Thoracic aorta (tissue), 2 donors: ENCODE measurements around the gene USP43. TPM values are rescaled to one million over a fixed set of nuclear protein-coding genes. Genes with fewer than 3 reads are reported as not detected.
"Not testable (repeated sequence)": the region's sequence is repeated elsewhere in the genome, so short reads cannot be mapped to it uniquely, and the experiment has no call there.

Experiments used
- ATAC-seq: fragments of 150-250 bp; one replicate; pipeline ENCODE4 v1.8.0; 2017; ENCODE audit warnings: low read depth; ENCODE audit not compliant: insufficient number of reproducible peaks, low FRiP score
- DNase-seq: peaks from one replicate; pipeline ENCODE4 v3.0.0-alpha.2; 2020; ENCODE audit warnings: low spot score
- H3K27ac ChIP-seq, 2 donors: fragments of 200-600 bp; sonication (generic); 1 replicate in 1 of 2; 2 replicates in 1 of 2; pipeline ENCODE4 v1.5.1; 2016; ENCODE audit warnings: mild to moderate bottlenecking in 2 of 2, moderate library complexity in 2 of 2
- H3K27me3 ChIP-seq: fragments of 200-600 bp; sonication (generic); replicated peaks from 2 replicates; pipeline ENCODE4 v1.6.0; 2016; ENCODE audit warnings: mild to moderate bottlenecking; ENCODE audit not compliant: insufficient read depth
- H3K36me3 ChIP-seq: fragments of 200-600 bp; sonication (generic); one replicate; pipeline ENCODE4 v1.5.1; 2016
- H3K4me1 ChIP-seq, 2 donors: fragments of 200-600 bp; sonication (generic); 1 replicate in 1 of 2; 2 replicates in 1 of 2; pipeline versions ENCODE4 v1.5.1 to v1.6.0; 2016; ENCODE audit warnings: low read depth in 2 of 2, mild to moderate bottlenecking in 1 of 2; ENCODE audit not compliant: control insufficient read depth in 1 of 2
- H3K4me3 ChIP-seq: fragments of 200-600 bp; sonication (generic); 2 replicates; pipeline ENCODE4 v1.5.1; 2016; ENCODE audit warnings: mild to moderate bottlenecking
- H3K9me3 ChIP-seq: fragments of 200-600 bp; sonication (generic); 2 replicates; pipeline ENCODE4 v1.5.1; 2016
- total RNA-seq, 2 donors: library from RNA; depleted of rRNA; stranded (reverse); fragments of >200 nt; gene quantifications; one replicate each; pipeline versions ENCODE4 v1.1.0 to v1.2.3, GENCODE V29; 2016
- TF ChIP-seq, protein P1 (sequence below): fragments of 200-600 bp; sonication (generic); IDR thresholded peaks from one replicate; pipeline ENCODE4 v1.5.1; 2019; ENCODE audit warnings: antibody characterized with exemption

Gene USP43
- total RNA-seq, 2 donors from 2014 or later, result 0.21 TPM; not detected in 1

GRCh38 chr17:9632741-9633140 lies 12.6 kb upstream of the USP43 start:
- Histone ChIP-seq H3K9me3 (no peaks in the 10 kb centered on the region), H3K27me3 (no peaks in the 10 kb centered on the region), H3K36me3 (no peaks in the 10 kb centered on the region), H3K27ac (no peak overlapping the region), H3K4me1 (no peaks in the 10 kb centered on the region), H3K4me3 (no peak overlapping the region)
- DNase-seq (no peak), ATAC-seq (no peak)
- TF ChIP-seq, protein P1, sequence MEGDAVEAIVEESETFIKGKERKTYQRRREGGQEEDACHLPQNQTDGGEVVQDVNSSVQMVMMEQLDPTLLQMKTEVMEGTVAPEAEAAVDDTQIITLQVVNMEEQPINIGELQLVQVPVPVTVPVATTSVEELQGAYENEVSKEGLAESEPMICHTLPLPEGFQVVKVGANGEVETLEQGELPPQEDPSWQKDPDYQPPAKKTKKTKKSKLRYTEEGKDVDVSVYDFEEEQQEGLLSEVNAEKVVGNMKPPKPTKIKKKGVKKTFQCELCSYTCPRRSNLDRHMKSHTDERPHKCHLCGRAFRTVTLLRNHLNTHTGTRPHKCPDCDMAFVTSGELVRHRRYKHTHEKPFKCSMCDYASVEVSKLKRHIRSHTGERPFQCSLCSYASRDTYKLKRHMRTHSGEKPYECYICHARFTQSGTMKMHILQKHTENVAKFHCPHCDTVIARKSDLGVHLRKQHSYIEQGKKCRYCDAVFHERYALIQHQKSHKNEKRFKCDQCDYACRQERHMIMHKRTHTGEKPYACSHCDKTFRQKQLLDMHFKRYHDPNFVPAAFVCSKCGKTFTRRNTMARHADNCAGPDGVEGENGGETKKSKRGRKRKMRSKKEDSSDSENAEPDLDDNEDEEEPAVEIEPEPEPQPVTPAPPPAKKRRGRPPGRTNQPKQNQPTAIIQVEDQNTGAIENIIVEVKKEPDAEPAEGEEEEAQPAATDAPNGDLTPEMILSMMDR, result no peak

DNA sequence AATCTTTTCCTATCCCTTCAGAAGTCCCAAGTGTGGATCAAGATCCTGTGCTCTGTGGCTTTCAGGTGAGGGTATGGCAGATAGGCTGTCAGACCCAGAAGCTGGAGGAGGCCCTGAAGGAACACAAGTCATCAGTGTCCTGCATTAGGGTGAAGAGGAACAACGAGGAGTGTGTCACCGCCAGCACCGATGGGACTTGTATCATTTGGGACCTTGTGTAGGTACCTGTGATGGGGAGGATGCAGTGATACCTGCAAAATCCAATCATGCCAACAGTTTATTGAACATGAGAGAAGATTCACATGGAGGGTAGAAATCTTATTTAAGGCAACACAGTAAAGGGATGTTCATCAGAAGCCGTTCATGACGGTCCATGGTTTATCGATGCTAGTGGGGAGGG lies 10.0 kb upstream of the USP43 start:
- ATAC-seq, result no peak
- Histone ChIP-seq H3K4me1 (no peaks in the 10 kb centered on the region), H3K27me3 (no peaks in the 10 kb centered on the region), H3K27ac (no peak overlapping the region), H3K9me3 (no peaks in the 10 kb centered on the region), H3K4me3 (no peak overlapping the region), H3K36me3 (no peaks in the 10 kb centered on the region)
- TF ChIP-seq, protein P1, result no peak
- DNase-seq, result no peak

DNA sequence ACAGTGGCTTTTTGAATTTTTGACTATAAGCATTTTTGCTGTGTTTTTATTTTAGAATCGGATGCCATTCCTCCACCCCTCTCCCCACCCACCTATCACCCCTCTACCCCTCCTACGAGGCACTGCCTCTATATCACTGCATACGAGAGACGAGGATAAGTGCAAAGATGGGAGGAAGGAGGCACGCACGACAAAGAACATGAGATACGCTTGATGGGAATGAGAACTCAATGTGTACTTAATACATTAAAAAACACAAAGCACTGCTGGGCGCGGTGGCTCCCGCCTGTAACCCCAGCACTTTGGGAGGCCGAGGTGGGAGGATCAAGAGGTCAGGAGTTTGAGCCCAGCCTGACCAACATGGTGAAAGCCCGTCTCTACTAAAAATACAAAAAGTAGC lies 8.8 kb upstream of the USP43 start:
- ATAC-seq, result no peak
- H3K4me3 ChIP-seq, result no peak overlapping the region

GRCh38 chr17:9640388-9640787 lies 4.9 kb upstream of the USP43 start:
- H3K36me3 ChIP-seq, H3K27me3 ChIP-seq, H3K4me1 ChIP-seq, ATAC-seq, H3K27ac ChIP-seq, DNase-seq, H3K9me3 ChIP-seq, H3K4me3 ChIP-seq: not testable (repeated sequence)

More for the DNA sequence above, 8.8 kb upstream of the USP43 start:
- no peaks in the 10 kb centered on the region for H3K27me3 ChIP-seq
- no peak for DNase-seq
- H3K4me1 ChIP-seq, result no peaks in the 10 kb centered on the region
- H3K27ac ChIP-seq, result no peak overlapping the region
- no peaks in the 10 kb centered on the region for H3K36me3 ChIP-seq
- H3K9me3 ChIP-seq, result no peaks in the 10 kb centered on the region
- TF ChIP-seq, protein P1, result no peak

DNA sequence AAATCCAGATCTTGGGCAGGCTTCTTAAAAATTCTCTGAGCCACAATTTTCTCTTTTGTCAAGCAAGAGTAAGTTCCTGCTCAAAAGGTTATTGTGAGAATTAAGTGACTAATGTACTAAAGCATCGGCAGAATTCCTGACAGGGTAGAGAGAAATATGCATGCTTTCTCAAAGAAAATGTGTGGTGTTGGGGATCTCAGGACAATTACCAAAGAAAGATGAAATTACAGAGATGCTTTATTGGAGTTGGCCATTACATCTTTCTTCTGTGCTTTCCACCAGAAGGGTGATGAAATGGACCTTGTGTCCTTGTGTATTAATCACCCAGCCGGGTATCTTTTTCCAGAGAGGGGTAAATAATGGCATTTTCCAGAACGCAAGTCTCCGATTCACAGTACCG lies 1.7 kb upstream of the USP43 start:
- Histone ChIP-seq H3K4me3 (no peak overlapping the region), H3K9me3 (no peaks in the 10 kb centered on the region), H3K4me1 (peaks cover 12 to 21% of the 10 kb centered on the region in 2 donors), H3K36me3 (no peaks in the 10 kb centered on the region), H3K27me3 (peaks cover 6% of the 10 kb centered on the region), H3K27ac (no peak overlapping the region)
- TF ChIP-seq, protein P1, result no peak
- no peak for ATAC-seq
- DNase-seq, result no peak

DNA sequence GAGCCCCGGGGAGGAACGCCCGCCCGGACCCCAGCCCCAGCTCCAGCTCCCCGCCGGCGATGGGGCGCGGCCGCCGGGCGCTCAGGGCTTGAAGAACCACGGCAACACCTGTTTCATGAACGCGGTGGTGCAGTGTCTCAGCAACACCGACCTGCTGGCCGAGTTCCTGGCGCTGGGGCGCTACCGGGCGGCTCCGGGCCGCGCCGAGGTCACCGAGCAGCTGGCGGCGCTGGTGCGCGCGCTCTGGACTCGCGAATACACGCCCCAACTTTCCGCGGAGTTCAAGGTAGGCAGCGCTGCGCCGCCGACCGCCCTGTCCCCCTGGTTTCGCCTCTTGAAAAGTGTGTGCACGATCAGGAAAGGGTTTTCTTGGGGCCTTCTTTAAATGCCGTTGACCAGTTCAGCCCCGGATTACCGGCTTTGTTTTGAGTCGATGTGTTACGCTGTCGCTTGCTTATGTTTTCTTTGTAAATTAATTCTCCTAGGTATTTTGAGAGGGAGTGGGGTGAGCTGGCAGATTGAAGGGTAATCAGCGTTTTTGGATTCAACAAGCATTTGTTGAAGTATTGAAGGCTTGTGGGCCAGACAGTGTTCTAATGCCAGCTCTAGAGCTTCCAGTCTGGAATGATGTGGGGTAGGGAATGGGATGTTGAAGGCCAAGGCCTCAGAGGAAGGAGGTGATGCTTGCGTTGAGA lies 681 bp downstream of the USP43 start:
- peaks cover 6% of the 10 kb centered on the region for H3K27me3 ChIP-seq
- no peak for ATAC-seq

More for the DNA sequence above, 681 bp downstream of the USP43 start:
- DNase-seq, result no peak
- Histone ChIP-seq H3K36me3 (no peaks in the 10 kb centered on the region), H3K4me1 (peaks cover 12 to 21% of the 10 kb centered on the region in 2 donors), H3K4me3 (peak overlapping the region; percentile 66), H3K27ac (no peak overlapping the region), H3K9me3 (no peaks in the 10 kb centered on the region)
- TF ChIP-seq, protein P1, result no peak
